ENCODE data around the gene DAND5.

The DAND5 gene, protein sequence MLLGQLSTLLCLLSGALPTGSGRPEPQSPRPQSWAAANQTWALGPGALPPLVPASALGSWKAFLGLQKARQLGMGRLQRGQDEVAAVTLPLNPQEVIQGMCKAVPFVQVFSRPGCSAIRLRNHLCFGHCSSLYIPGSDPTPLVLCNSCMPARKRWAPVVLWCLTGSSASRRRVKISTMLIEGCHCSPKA

DNA sequence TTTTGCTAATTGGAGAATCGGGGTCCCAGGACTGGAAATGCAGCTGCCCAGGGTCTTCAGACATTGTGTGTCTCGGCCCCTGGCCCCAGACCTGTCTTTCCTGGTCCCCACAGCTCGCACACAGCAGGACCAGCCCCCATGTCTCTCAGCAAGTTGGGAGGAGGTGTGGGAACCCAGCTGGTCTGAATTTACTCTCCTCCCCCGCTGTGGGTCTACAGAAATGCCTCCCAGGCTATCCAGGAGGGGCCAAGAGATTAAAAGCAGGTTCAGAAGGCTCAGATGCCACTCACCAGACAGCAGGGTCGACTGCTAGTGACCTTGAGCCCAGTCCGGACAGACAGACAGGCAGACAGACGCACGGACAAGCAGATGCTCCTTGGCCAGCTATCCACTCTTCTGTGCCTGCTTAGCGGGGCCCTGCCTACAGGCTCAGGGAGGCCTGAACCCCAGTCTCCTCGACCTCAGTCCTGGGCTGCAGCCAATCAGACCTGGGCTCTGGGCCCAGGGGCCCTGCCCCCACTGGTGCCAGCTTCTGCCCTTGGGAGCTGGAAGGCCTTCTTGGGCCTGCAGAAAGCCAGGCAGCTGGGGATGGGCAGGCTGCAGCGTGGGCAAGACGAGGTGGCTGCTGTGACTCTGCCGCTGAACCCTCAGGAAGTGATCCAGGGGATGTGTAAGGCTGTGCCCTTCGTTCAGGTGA is at the start of gene DAND5:
Gene DAND5, plus strand, starts transcription at position 285 of the 697 bp plus-strand sequence. Its CDS starts 85 bp downstream, at position 370.
- no peak for DNase-seq

DNA sequence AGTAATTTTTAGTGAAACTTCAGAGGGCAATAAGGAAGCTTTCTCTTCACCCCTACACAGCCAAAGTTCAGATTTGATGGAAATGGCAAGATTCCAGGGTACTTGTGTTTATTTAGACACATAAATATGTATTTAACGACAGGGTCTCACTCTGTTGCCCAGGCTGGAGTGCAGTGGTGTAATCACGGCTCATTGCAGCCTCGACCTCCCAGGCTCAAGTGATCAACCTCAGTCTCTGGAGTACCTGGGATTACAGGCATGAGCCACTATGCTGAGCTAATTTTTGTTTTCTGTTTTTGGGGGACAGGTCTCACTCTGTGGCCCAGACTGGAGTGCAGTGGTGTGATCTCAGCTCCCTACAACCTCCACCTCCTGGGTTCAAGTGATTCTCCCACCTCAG is 48.3 kb upstream of the DAND5 start:
- DNase-seq = no peak

DNA sequence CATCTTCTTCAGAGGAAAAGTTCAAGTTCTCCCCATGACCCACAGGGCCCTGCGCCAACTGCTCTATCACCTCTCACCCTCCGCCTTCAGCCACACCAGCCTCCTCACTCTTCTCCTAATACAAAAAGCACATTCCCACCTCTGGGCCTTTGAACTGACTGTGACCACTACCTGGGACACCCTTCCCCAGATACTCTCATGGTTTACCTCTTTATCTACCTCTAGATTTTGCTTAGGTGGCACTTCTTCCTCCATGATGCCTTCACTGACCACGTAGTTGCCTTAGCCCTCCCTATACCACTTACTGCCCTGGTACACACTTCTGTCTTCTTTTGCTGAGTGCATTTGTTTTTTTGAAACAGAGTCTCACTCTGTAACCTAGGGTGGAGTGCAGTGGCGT is 46.4 kb upstream of the DAND5 start:
- no peak for DNase-seq

DNA sequence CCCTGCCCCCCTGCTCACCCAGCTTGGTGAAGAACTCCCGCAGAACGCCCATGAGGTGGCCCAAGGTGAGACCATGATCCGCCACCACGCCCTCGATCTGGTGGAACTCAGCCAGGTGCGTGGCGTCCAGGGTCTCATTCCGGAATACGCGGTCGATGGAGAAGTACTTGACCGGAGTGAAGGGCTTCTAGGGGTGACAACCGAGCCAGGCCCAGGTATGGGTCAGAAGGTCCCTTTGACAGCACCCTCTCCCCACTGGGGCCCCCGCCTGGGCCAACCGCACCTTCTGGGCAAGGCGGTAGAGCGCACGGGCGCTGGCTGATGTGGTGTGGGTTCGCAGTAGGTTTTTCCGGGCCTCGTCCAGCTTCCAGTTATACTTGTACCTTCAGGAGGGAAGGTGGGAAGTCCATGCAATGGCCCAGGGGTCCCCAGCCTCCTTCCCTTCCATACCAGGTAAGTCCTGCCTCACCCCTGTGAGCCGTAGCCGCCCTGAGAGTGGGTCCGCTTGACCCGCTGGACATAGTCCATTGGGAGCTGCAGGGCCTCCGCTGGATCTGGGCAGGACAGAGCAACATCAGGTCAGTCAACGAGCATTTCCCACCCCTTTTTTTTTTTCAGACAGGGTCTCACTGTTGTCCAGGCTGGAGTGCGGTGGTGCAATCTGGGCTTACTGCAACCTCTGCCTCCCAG is 44.6 kb upstream of the DAND5 start:
- no peak for DNase-seq

DNA sequence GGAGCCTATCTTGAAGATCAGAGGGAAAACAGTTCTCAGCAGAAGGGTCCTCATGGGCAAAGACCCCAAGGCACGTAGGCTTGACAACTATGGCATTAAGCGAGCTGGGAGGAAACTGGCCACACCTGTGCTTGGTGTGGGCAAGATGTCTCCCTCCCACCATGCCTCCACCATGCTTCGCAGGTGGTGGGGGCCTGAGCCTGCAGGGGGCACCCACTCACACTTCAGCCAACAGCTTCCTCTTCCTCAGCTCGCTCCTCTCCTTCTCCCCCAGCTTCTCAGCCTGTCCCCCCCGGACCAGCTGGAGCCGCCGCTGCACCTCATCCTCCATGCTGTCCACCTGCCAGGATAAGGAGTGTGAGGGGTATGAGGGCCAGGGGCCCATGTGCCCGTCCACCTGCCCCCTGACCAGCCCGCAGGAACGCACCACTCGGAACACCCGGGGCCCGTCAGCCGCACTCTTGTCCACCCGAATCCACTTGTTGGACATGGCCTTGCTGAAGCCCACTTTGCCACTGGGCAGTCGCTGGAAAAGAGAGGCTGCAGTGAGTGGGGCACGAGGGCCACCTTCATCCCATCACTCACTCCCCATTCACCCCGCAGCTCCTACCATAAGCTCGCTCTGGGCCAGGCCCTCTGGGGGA is 39.3 kb upstream of the DAND5 start:
- no peak for DNase-seq

DNA sequence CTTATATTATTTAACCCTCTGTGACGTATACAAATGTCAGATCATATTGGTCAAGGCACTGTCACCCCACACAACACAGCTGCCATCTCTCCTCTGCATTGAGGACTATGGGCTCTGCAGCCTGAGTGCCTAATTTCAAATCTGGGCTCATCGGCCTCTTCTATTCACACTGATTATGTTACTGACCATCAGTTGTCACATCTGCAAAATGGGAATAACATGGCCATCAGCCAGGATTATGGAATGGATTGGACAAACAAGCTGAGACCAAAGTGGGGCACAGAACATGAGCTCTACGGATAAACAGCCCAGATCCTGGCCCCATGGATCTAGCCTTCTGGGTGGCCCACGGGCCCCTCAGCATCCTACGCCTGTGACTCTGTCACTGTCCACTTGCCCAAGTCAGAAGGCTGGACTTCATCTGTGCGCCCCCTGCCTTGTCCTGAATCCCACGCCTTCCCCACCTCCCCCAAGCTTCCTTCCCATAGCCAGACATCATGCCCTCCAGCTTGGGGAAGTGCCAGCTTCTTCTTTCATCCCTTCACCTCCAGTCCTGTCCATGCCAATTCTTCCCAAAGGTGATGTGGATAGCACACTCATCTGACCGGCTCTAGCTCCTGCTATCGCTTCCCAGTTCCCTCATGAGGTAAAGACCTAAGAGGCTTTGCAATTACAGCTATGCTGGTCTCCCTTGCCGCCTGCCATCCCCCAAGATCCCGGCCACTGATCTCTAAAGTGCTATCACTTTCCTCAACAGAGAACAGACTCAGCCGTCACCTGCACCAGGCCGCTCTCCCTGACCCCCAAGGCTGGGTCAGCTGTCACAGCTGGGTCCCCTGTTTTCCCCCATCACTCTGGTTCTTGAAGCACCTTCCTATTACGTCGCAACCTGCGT is 36.7 kb upstream of the DAND5 start:
- no peak for DNase-seq

DNA sequence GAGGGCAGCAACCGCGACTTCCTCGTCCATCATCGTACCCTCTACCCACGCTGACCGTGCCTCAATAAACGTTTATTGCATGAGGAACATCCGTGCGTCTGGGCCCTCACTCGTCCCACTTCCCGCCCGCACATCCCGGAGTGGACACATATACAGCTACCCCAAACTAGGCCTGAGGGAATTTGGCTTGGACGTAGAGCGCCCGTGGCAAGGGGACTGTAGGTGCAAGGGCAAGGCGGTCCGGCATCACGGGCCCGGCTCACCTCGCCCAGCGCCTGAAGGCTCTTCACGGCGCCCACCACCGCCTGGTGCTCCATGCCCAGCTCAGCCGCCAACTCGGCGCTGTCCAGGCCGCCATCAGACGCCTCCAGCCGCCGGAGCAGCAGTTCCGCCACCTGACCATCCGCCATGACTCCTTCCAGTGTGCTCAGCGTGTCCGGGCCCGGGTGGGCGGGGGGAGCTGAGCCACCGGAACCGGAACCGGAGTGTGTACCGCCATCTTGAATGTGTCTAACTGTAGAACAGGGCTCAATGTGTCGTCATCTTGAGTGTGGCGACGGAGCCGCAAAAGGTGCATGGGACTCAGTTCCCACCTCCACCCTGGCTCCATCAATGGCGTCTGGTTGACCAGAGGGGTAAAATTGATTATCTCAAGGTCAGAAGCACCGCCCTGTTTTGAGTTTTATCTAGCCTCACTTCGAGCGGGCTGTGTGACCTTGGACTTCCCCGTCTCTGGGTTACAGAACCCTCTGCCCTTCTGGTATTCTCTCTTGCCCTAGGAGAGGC is 35.9 kb upstream of the DAND5 start, which contains the start of gene FARSA:
Gene FARSA, minus strand, starts transcription at position 425 of the 786 bp plus-strand sequence. Its CDS starts 15 bp downstream, at position 410.
- peak; percentile 90 for DNase-seq

DNA sequence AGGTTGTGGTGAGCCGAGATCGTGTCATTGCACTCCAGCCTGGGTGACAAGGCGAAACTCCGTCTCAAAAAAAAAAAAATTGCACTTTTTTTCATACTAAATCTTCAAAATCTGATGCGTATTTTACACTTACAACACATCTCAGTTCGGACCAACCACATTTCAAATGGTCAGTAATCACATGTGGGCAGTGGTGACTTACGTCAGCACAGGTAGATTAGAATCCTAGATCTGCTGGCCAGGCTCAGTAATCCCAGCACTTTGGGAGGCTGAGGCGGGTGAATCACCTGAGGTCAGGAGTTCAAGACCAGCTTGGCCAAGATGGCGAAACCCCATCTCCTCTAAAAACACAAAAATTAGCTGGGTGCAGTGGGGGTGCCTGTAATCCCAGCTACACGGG is 34.3 kb upstream of the DAND5 start:
- DNase-seq = no peak

DNA sequence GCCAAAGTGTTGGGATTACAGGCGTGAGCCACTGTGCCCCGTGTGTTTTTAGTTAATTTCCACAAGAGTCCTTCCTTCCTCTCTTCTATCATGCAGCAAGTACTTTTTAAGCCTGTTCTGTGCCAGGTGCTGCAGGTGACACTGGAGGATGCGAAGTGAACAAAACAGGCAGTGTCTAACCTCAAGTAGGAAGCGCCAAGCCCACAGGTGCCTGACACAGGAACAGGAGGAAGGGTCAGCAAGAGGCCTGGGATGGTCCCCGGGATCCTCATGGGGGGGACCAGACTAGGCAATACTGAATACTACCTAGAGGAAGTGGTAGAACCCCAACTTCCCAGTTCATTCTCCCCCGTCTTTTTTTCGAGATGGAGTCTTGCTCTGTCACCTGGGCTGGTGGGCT is 32.8 kb upstream of the DAND5 start:
- DNase-seq = no peak

DNA sequence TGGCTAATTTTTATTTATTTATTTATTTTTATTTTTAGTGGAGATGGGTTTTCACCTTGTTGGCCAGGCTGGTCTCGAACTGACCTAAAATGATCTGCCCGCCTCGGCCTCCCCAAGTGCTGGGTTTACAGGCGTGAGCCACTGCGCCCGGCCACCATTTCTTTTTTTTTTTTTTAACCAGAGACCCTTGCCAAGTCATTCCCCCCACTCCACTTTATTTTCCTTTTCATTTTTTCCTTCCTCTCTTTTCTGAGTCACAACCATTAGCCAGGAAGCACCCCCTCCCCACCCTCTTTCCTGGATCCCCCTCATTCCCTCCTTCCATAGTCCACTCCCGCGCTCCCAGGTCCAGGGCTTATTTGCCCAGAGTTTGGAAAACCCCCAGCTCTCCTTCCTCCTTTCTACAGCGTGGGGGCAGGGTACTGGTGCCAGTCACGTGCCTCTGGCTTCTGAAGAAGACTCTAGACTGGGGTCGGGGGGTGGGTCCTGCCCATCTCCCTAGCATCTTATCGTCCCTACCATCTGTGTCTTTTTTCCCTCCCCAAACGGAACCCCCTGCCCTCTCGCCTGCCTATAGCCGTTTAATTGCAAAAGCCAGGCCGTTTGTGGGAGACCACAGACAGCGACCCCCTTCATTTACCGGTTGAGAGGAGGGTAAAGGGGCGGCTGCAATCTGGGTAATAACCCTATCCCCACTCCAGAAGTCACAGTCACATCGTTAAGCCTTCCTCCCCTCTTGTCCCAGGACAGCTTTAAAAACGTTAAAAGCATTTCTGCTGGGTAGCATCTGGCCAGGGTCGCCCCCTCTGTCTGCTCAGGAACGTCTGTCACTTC is 32.1 kb upstream of the DAND5 start:
- no peak for DNase-seq

DNA sequence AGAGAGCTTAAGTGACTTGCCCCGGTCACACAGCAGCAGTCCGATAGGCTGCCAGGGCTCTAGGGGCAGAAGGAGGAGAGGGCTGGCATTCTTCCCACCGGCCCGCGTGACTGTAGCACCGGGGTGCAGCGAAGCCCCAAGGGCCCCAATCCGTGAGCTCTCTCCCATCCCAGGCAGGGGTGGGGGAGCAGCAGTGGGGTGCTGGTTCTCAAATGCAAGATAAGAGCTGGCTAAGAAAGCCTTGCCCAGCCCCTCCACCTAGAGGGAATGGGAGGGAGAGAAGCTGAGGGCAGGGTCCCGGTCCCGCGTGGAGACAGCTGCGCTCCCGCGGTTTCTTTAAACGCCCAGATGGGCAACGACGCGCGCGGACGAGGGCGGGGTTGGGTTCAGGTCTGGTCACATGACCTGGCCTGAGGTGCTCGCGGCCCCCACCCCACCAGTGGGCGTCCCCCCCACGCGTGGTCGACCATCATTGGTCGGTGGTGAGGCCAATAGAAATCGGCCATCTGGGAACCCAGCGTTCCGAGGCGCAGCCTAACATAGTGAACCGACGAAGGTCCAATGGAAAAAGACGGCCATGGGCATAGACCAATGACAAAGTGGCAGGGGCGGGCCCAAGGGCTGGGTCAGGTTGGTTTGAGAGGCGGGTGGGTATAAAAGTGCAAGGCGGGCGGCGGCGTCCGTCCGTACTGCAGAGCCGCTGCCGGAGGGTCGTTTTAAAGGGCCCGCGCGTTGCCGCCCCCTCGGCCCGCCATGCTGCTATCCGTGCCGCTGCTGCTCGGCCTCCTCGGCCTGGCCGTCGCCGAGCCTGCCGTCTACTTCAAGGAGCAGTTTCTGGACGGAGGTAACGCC is 31.2 kb upstream of the DAND5 start, which contains the start of gene CALR:
Gene CALR, plus strand, starts transcription at position 683 of the 852 bp plus-strand sequence. Its CDS starts 71 bp downstream, at position 754.
- DNase-seq = peak; percentile 99

DNA sequence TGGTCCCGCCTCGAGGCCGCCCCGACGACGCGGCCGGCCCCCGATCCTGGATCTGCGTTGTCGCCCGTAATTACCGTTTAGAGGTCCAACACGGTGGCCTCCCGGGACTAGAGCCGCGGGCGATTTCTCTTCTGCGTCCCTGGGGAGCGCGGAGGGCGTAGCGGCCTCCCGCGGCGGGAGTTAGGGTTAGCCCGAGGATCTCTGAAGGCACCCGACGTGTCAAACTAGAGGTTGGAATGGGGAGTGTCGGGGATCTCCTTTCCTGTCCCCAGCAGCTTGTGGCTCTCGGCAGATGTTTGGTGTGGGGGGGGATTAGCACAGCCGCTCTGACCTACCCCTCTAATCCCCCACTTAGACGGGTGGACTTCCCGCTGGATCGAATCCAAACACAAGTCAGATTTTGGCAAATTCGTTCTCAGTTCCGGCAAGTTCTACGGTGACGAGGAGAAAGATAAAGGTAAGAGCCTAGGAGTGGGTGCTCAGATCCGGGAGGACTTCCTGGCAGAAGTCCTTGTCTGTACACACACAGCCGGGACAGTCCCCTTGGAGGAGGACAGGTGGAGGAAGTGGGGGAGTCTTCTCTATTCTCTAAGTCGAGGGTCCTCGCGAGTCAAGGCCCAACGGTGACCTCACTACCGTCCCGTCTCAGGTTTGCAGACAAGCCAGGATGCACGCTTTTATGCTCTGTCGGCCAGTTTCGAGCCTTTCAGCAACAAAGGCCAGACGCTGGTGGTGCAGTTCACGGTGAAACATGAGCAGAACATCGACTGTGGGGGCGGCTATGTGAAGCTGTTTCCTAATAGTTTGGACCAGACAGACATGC is 30.4 kb upstream of the DAND5 start:
- DNase-seq = no peak

DNA sequence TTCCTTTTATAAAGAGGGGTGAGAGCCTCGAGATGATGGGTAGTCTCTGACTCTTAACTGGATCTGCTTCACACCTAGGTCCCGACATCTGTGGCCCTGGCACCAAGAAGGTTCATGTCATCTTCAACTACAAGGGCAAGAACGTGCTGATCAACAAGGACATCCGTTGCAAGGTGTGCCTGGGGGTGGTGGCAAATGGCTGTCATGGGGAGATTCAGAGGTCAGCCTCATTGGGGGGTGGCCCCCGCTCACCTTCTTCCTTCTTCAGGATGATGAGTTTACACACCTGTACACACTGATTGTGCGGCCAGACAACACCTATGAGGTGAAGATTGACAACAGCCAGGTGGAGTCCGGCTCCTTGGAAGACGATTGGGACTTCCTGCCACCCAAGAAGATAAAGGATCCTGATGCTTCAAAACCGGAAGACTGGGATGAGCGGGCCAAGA is 29.4 kb upstream of the DAND5 start:
- DNase-seq = no peak

DNA sequence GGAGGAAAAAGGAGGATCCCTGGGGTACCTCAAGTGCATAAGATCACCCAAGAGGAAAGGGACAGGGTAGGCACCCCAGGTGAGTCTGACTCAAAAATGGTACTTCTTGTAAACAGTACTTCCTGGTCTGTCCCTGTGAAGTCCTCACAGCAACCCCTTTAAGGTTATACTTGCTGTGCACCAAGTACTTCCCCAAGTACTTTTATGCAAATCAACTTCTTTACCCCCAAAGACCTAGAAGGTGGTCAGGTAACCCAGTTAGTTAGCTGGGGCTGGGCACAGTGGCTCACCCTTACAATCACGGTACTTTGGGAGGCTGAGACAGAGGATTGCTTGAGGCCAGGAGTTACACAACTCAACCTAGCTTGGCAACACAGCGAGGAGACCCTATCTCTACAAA is 28.5 kb upstream of the DAND5 start:
- DNase-seq = no peak

DNA sequence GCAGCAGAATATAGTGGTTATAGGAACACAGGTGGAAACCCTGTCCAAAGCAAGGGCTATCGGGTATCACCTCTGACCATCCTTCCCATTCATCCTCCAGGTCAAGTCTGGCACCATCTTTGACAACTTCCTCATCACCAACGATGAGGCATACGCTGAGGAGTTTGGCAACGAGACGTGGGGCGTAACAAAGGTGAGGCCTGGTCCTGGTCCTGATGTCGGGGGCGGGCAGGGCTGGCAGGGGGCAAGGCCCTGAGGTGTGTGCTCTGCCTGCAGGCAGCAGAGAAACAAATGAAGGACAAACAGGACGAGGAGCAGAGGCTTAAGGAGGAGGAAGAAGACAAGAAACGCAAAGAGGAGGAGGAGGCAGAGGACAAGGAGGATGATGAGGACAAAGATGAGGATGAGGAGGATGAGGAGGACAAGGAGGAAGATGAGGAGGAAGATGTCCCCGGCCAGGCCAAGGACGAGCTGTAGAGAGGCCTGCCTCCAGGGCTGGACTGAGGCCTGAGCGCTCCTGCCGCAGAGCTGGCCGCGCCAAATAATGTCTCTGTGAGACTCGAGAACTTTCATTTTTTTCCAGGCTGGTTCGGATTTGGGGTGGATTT is 25.8 kb upstream of the DAND5 start:
- no peak for DNase-seq

DNA sequence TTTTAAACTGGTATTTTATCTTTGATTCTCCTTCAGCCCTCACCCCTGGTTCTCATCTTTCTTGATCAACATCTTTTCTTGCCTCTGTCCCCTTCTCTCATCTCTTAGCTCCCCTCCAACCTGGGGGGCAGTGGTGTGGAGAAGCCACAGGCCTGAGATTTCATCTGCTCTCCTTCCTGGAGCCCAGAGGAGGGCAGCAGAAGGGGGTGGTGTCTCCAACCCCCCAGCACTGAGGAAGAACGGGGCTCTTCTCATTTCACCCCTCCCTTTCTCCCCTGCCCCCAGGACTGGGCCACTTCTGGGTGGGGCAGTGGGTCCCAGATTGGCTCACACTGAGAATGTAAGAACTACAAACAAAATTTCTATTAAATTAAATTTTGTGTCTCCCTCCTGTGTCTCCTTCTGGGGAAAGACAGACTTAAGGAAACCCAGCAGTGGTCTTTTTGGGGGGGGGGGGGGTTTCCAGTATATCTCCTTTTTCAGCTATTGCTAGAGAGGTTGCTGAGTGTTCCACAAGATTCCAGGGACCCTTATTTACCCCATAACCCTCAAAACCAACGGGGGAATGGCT is 25.2 kb upstream of the DAND5 start:
- DNase-seq = no peak

DNA sequence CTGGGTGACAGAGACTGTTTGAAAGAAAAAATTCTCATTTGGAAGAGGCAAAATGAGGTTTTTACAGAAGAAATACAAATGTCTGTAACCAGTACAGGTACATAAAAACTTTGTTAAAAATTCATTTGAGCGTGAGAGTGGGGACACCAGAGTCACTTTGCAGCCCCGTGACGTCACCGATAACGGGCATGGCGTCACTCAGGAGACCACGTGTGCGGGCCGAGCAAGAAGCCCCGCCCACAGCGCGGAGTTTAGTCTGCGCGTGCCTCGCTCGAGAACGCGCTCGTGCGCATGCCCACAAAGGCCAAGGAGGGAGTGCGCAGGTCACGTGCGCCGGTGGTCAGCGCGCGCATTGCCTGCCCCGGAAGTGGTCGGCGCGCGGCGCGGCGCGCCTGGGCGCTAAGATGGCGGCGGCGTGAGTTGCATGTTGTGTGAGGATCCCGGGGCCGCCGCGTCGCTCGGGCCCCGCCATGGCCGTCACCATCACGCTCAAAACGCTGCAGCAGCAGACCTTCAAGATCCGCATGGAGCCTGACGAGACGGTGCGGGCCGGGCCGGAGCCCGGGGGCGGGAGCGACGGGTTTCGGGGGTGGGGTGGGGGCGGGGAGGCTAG is 23.8 kb upstream of the DAND5 start, which contains the start of gene RAD23A:
Gene RAD23A, plus strand, starts transcription at position 384 of the 613 bp plus-strand sequence. Its CDS starts 87 bp downstream, at position 471.
- DNase-seq = peak; percentile 99

Data from NCI-H1105 (cell line).